SJSA1 (cell line): ENCODE data around the gene SNX4. TPM values are rescaled to one million over a fixed set of nuclear protein-coding genes. Genes with fewer than 3 reads are reported as not detected.

Experiments used
- DNase-seq, 2 experiments: peaks; one replicate each; pipeline ENCODE4 v3.0.0-alpha.2; 2015 to 2020; ENCODE audit warnings: low spot score in 2 of 2, low read depth in 1 of 2
- H3K27ac ChIP-seq: fragments of 250-450 bp; sonication (Bioruptor Pico); 2 replicates; pipeline ENCODE4 v1.5.1; 2020; ENCODE audit warnings: mild to moderate bottlenecking, moderate library complexity
- H3K27me3 ChIP-seq: fragments of 250-450 bp; sonication (Bioruptor Pico); replicated peaks from 2 replicates; pipeline ENCODE4 v1.5.1; 2020; ENCODE audit warnings: mild to moderate bottlenecking, moderate library complexity
- H3K36me3 ChIP-seq: fragments of 250-450 bp; sonication (Bioruptor Pico); 2 replicates; pipeline ENCODE4 v1.5.1; 2020; ENCODE audit warnings: mild to moderate bottlenecking
- H3K4me1 ChIP-seq: fragments of 250-450 bp; sonication (Bioruptor Pico); replicated peaks from 2 replicates; pipeline ENCODE4 v1.6.1; 2021; ENCODE audit warnings: mild to moderate bottlenecking
- H3K4me3 ChIP-seq: fragments of 250-450 bp; sonication (Bioruptor Pico); 2 replicates; pipeline ENCODE4 v1.5.1; 2020; ENCODE audit warnings: mild to moderate bottlenecking
- H3K9me3 ChIP-seq: fragments of 250-450 bp; sonication (Bioruptor Pico); replicated peaks from 2 replicates; pipeline ENCODE4 v1.5.1; 2020; ENCODE audit warnings: mild to moderate bottlenecking
- total RNA-seq: library from RNA; depleted of rRNA; stranded (reverse); fragments of >200 nt; shearing (Covaris generic); gene quantifications from 2 replicates; pipeline ENCODE4 v1.2.3, GENCODE V29; 2014

Gene SNX4
- total RNA-seq, 1 experiment from 2014 or later = 78.2 TPM

DNA sequence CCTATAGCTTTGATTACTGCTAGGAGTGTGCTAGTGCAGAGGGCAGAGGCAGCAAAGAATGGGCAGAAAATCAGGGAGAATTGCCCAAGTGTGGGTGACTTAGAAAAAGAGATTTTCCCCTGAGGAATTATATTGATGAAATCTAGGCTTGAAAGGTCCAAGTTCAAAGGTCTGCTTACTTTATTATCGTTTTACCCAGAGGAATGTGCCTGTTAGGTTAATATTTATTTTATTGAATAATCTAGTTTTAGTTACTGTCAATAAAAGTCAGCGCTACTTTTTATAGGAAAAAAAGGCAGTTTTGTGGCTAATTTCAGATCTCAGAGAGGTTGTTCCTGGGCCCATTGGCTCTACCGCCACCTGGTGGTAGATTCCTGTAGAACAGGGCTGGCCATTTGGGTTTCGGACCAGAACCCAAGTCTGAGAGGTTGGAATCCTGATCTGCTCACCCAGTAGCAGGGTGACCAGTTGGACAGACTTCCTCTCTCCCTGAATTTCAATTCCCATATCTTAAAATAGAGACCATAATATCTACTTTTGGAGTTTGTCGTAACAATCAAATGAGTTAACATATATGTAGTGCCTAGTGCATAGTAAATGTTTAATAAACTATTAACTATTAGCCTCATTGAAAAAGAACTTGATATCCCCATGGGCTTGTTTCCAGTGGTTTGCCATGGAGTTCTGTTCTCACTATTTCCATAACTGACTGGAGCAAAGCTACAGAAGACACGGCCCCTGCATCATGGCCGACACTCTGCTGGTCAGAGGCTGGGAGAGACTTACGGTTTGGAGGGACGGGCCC lies 82.2 kb downstream of the SNX4 start:
- Histone ChIP-seq H3K4me1 (no peaks in the 10 kb centered on the region), H3K36me3 (no peaks in the 10 kb centered on the region), H3K27me3 (no peaks in the 10 kb centered on the region), H3K4me3 (no peak overlapping the region), H3K27ac (no peak overlapping the region), H3K9me3 (no peaks in the 10 kb centered on the region)
- peak in 1 of 2 experiments; percentile 34 for DNase-seq

DNA sequence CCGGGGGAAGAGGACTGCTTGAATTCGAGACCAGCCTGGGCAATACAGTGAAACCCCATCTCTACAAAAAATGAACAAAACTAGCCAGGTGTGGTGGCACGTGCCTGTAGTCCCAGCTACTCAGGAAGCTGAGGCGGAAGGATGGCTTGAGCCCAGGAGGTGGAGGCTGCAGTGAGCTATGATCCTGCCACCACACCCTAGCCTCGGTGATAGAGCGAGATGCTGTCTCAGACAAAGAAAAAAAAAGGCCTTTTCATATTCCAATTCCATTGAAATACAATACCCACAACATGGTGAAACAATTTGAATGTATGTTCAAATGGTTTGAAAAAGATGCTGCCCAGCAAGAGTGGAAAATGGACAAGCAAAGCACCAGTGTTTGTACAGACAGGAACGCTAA lies 83.1 kb downstream of the SNX4 start:
- Histone ChIP-seq H3K36me3 (no peaks in the 10 kb centered on the region), H3K27me3 (no peaks in the 10 kb centered on the region), H3K9me3 (no peaks in the 10 kb centered on the region), H3K4me3 (no peak overlapping the region), H3K27ac (no peak overlapping the region), H3K4me1 (no peaks in the 10 kb centered on the region)
- DNase-seq = no peak

DNA sequence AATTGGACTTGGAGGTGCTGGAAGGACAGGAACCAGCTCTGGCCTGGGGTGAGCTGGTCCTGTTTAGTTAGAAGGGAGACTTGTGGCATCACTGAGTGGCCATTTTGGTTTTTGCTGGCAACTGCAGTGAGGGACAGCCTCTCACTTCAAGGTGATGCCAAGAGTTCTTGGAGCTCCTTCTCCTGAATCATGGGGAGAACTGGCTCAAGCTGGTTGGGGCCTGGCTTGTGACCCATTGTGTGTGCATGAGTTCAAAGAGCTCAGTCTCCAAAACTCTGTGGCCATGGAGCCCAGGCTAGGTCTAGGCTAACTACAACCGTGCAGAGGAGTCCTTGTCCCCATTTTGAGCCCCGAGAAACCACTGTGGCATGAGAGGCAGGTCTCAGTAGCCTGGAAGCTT lies 84.8 kb downstream of the SNX4 start:
- DNase-seq = no peak
- H3K9me3 ChIP-seq = no peaks in the 10 kb centered on the region
- no peak overlapping the region for H3K4me3 ChIP-seq
- H3K27me3 ChIP-seq = no peaks in the 10 kb centered on the region
- H3K36me3 ChIP-seq = no peaks in the 10 kb centered on the region
- H3K4me1 ChIP-seq = no peaks in the 10 kb centered on the region
- no peak overlapping the region for H3K27ac ChIP-seq

DNA sequence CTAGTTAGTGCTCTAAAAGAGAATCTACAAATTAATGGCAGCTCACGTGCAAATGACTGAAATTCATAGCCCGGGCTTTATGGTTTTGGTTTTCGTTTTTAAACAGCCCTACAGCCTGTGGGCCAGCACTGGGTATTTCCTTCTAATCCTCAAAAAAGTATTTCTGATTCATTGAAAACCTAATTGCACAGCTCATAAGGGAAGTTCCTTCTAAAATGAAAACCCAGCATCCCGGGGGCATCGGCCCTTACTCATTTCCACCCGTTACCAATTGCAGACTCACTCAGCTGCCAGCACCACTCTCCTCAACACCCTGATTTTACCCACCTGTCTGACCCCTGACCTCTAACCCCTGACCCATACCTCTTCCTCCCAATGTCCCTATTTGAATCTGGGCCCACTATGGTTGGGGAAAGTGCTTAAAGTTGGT lies 85.4 kb downstream of the SNX4 start:
- H3K4me1 ChIP-seq = no peaks in the 10 kb centered on the region
- DNase-seq = no peak
- H3K36me3 ChIP-seq = no peaks in the 10 kb centered on the region
- H3K27ac ChIP-seq = no peak overlapping the region
- H3K4me3 ChIP-seq = no peak overlapping the region
- no peaks in the 10 kb centered on the region for H3K27me3 ChIP-seq
- H3K9me3 ChIP-seq = no peaks in the 10 kb centered on the region

DNA sequence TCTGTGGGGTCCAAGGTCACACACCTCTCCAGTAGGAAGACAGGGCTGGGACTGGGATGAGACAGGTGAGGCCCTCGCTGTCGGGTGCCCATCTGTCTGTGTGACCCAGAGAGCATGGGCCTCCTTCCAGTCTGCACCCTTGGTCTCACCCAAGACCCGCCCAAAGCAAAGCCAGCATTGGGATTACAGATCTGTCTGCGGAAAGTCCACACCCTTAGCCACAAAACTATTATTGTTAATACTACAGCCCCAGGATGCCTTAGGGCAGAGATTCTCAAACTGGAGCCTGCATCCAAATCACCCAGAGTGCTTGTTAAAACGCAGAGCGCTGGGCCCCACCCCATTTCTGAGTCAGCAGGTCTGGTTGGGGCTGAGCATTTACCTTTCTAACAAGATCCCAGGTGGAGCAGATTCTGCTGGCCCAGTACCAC lies 86.4 kb downstream of the SNX4 start:
- H3K9me3 ChIP-seq = no peaks in the 10 kb centered on the region
- H3K27ac ChIP-seq = no peak overlapping the region
- H3K4me3 ChIP-seq = no peak overlapping the region
- no peaks in the 10 kb centered on the region for H3K27me3 ChIP-seq
- no peak for DNase-seq
- H3K36me3 ChIP-seq = no peaks in the 10 kb centered on the region
- no peaks in the 10 kb centered on the region for H3K4me1 ChIP-seq

DNA sequence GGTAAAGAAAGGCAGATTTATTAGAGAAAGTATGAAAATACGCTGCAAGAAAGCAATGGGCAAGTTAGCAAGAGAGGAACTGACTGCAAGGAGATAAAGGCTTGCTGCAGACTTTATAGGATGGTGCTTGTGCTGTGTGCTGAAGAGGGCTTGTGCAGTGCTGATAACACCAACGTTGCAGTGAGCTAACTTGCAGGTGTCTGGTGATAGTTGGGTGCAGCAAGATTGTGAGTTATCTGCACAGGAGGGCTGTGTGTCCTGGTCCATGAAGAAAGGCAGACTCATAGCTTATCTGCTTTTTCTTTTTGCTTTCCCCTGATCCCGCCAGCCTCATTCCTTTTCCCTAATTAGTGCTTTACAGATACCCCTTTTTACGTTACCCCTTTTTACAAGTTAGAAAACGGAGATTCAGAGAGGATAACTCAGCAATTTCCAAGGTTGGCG lies 86.9 kb downstream of the SNX4 start:
- Histone ChIP-seq H3K9me3 (no peaks in the 10 kb centered on the region), H3K27me3 (no peaks in the 10 kb centered on the region), H3K4me3 (no peak overlapping the region)

DNA sequence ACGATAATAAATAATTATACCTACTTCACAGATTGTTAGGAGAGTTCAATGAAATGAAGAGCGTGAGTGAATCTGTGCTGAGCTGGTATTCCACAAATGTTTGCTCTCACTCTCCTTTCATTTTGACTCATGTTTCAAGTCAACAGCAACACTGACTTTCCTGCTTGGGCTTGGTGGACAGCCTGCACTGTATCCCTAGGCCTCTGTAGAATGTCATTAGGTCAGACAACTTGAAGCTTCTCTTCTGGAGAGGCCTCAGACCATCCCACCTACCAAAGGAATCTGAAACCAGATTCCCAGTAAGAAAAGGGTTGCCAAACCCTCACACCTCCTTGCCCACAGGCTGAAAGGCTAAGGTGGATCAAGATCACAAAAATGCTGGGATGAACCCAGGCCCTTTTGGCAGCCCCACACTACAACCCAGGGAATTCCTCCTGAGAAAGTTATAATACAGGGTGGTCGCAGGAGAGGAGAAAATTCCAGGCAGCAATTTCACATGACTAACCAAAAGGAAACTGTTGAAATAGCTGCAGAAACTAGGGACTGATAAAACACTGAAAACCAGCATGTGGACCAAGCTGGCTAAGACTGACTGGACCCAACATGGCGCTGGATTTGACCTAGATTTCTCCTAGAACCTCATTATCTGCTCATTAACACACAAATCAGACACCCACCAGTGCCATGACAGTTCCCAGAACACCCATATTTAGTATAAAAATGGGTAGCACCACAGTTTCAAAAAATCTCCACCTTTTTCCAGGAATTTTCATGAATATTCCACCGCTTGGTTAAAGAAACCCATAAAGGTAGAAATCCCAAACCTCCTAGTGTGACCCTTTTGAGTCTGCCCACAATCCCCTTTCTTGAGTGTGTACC lies 87.9 kb downstream of the SNX4 start:
- H3K9me3 ChIP-seq = no peaks in the 10 kb centered on the region
- no peaks in the 10 kb centered on the region for H3K4me1 ChIP-seq
- H3K4me3 ChIP-seq = no peak overlapping the region
- DNase-seq = no peak
- H3K36me3 ChIP-seq = no peaks in the 10 kb centered on the region
- H3K27me3 ChIP-seq = no peaks in the 10 kb centered on the region
- H3K27ac ChIP-seq = no peak overlapping the region

More for the DNA sequence above, 86.9 kb downstream of the SNX4 start:
- Histone ChIP-seq H3K36me3 (no peaks in the 10 kb centered on the region), H3K4me1 (no peaks in the 10 kb centered on the region), H3K27ac (no peak overlapping the region)
- DNase-seq = no peak

DNA sequence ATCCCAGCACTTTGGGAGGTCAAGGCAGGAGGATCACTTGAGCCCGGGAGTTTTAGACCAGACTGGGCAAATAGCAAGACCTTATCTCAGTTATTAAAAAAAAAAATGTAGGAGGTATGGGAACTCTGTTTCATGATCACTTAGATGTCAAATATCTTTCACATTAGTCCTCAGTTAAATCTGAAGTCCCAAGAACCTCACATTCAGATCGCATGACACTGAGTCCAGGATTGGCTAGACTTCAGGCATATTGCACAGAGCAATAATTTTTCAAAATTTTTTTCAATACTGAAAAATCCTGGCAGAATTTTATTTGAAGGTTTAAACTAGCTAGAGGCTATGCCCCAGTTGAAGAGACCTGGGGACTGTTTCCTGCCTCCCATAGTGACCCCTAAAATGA lies 88.6 kb downstream of the SNX4 start:
- no peak overlapping the region for H3K27ac ChIP-seq
- no peaks in the 10 kb centered on the region for H3K9me3 ChIP-seq
- no peak overlapping the region for H3K4me3 ChIP-seq
- H3K27me3 ChIP-seq = no peaks in the 10 kb centered on the region
- DNase-seq = no peak
- H3K4me1 ChIP-seq = no peaks in the 10 kb centered on the region
- H3K36me3 ChIP-seq = no peaks in the 10 kb centered on the region

DNA sequence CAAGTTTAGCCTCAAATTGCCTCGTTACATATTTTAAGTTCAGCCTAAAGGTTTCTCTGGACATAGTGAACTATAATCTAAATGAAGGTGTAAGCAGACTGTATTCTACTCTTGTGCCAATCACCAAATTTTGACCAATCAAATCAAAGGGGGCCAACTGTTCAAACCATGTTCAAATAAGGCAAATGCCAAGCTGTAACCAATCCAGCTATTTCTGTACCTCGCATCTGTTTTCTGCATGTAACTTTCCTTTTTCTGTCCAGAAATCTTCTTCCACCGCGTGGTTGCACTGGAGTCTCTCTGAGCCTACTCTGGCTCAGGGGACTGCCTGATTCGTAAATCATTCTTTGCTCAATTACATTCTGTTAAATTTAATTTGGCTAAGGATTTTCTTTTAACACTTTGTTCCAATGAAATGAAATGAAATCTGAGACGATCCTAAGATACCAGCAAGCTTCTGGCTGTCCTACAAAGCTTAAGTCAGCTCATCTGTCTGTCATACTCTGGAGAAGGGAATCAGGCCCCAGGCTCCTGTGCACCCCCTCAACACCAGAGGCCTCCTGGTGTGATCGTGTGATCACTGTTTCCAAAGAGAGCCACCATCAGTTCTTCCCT lies 91.7 kb downstream of the SNX4 start:
- H3K36me3 ChIP-seq = no peaks in the 10 kb centered on the region
- no peak overlapping the region for H3K27ac ChIP-seq
- no peak for DNase-seq
- H3K4me1 ChIP-seq = no peaks in the 10 kb centered on the region
- H3K4me3 ChIP-seq = no peak overlapping the region
- no peaks in the 10 kb centered on the region for H3K27me3 ChIP-seq
- no peaks in the 10 kb centered on the region for H3K9me3 ChIP-seq

DNA sequence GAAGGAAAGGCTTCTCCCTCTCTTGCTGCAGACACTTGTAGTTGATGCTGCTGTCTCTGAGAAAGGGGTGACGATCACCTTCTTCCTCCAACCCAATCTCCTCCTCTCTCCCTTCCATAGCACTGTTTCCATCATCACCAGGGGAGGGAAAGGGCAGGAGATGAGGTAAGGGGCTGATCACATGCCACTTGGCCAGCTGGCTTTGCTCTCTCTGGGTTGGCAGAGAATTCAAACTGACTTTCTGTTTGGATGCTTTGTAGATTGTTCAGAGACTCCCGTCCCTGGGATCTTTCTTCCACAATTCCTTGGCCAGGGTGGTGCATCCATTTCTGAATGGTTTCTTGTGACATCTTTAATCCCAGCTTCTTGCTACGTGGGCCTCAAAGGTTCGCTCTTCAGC lies 101.7 kb downstream of the SNX4 start:
- no peaks in the 10 kb centered on the region for H3K4me1 ChIP-seq
- H3K36me3 ChIP-seq = no peaks in the 10 kb centered on the region
- no peaks in the 10 kb centered on the region for H3K27me3 ChIP-seq
- no peak for DNase-seq
- no peaks in the 10 kb centered on the region; the same call in 1 of the 2 replicates for H3K9me3 ChIP-seq
- no peak overlapping the region for H3K4me3 ChIP-seq
- H3K27ac ChIP-seq = no peak overlapping the region

DNA sequence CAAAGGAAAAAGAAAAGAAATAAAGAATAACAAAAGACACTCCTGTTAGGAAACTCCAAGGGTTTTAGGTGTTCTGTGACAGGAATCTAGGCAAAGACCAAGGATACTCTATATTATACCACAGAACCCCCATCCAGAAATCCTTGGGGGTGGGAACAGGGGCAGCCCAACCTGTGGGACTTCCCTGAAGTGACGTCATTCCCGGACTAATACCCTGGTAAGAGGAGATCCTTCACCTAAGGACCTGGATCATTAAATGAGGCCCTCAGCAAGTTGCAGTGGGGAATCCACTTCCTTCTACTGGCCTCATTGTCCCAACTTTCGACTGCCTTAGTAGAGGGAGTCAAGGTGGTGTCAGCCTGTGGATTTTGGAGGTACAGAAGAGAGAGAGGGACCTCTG lies 103.8 kb downstream of the SNX4 start:
- Histone ChIP-seq H3K4me3 (no peak overlapping the region), H3K27ac (no peak overlapping the region), H3K27me3 (no peaks in the 10 kb centered on the region), H3K9me3 (no peaks in the 10 kb centered on the region; the same call in 1 of the 2 replicates), H3K36me3 (no peaks in the 10 kb centered on the region), H3K4me1 (no peaks in the 10 kb centered on the region)
- DNase-seq = no peak

DNA sequence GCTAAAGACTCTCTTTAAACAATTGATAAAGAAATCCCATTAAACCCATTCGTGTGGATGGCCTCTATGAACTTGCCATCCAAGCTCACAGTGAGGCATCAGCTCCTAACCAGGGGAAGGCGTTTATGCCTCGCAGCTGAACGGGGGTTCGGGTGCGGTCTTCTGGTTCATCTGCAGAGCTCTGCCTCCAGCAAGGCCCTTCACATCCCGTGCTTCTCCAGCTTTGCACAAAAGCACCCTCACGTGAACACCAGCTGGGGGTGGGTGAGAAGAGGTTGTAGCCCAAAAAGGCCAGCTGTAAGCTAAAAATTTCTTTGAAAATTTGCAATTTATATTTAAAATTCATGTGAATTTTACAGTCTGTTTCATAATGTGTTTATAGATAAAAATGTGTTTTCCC lies 105.3 kb downstream of the SNX4 start:
- no peaks in the 10 kb centered on the region; the same call in 1 of the 2 replicates for H3K9me3 ChIP-seq
- no peak overlapping the region for H3K4me3 ChIP-seq
- no peaks in the 10 kb centered on the region for H3K4me1 ChIP-seq
- H3K27ac ChIP-seq = no peak overlapping the region
- H3K27me3 ChIP-seq = no peaks in the 10 kb centered on the region
- no peaks in the 10 kb centered on the region for H3K36me3 ChIP-seq
- DNase-seq = no peak

DNA sequence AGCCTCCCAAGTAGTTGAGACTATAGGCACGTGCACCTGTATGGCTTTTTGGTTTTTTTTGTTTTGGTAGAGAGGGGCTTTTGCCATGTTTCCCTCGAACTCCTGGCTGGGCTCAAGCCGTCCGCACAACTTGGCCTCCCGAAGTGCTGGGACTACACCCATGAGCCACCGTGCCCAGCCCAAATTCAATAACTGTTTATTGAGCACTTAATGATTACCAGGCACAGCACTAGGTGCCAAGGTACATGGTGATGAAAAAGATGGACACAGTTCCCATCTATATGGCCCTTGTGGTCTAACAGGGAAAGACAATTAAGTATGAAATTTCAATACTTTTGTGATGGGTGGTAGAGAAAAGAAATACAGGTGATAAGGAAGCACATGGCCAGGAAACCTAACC lies 109.1 kb downstream of the SNX4 start:
- no peaks in the 10 kb centered on the region for H3K4me1 ChIP-seq
- no peaks in the 10 kb centered on the region for H3K36me3 ChIP-seq
- no peak overlapping the region for H3K27ac ChIP-seq
- DNase-seq = no peak
- no peak overlapping the region for H3K4me3 ChIP-seq
- no peaks in the 10 kb centered on the region for H3K9me3 ChIP-seq
- H3K27me3 ChIP-seq = no peaks in the 10 kb centered on the region

DNA sequence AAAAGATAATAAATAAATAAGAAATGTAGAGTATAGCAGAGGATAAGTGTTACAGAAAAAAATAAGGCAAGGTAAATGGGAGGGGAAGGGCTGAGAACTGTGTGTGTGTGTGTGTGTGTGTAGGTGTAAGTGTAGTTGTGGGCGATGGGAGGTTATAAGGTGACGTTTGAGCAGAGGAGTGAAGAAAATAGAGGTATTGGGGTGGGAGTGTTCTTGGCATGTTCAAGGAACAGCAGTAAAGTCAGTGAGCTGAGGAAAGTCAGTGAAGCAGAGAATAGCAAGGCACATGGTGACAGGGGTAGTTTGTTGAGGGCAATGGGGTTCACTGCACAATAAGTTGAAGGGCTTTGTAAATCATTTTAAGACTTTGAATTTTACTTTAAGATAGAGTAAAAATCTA lies 113.9 kb downstream of the SNX4 start:
- Histone ChIP-seq H3K9me3 (0 out of 2 replicates have a peak, but pooled peaks cover 3% of the 10 kb centered on the region), H3K4me1 (peaks cover 10% of the 10 kb centered on the region), H3K27me3 (no peaks in the 10 kb centered on the region), H3K4me3 (no peak overlapping the region), H3K27ac (no peak overlapping the region), H3K36me3 (no peaks in the 10 kb centered on the region)
- no peak for DNase-seq
